ENCODE measurements around the gene PER2. TPM values are rescaled to one million over a fixed set of nuclear protein-coding genes. Genes with fewer than 3 reads are reported as not detected.
"Not testable (repeated sequence)": the region's sequence is repeated elsewhere in the genome, so short reads cannot be mapped to it uniquely, and the experiment has no call there.

PER2 gene
- total RNA-seq, 4 donors from 2014 or later, result 5.3 to 36.4 (median 15.4) TPM

GRCh38 chr2:238330391-238330790 is 42.0 kb upstream of the PER2 start:
- ATAC-seq (ENCODE audit: low FRiP score) (no peak), DNase-seq (ENCODE audit: low spot score) (no peak)
- no peak for TF ChIP-seq CTCF (IDR thresholded peaks at IDR 0.05)

GRCh38 chr2:238327751-238328150 is 39.3 kb upstream of the PER2 start:
- ATAC-seq (ENCODE audit: low FRiP score) (no peak), DNase-seq (ENCODE audit: low spot score) (no peak)

GRCh38 chr2:238326801-238327365 is 38.5 kb upstream of the PER2 start:
- DNase-seq (ENCODE audit: low spot score), result no peak
- TF ChIP-seq CTCF (IDR thresholded peaks at IDR 0.05), result no peak
- ATAC-seq (ENCODE audit: low FRiP score), result no peak

More at GRCh38 chr2:238327751-238328150, 39.3 kb upstream of the PER2 start:
- no peak for TF ChIP-seq CTCF (IDR thresholded peaks at IDR 0.05)

- TF ChIP-seq CTCF (IDR thresholded peaks at IDR 0.05), result no peak
- ATAC-seq (ENCODE audit: low FRiP score) (no peak), DNase-seq (ENCODE audit: low spot score) (no peak)
Measured at GRCh38 chr2:238325694-238326093, 37.3 kb upstream of the PER2 start.

GRCh38 chr2:238324248-238324647 is 35.8 kb upstream of the PER2 start:
- not testable (repeated sequence) for ATAC-seq (ENCODE audit: low FRiP score); DNase-seq (ENCODE audit: low spot score)

- no peak for TF ChIP-seq CTCF (IDR thresholded peaks at IDR 0.05)
- no peak for ATAC-seq (ENCODE audit: low FRiP score)
- no peak for DNase-seq (ENCODE audit: low spot score)
Measured at GRCh38 chr2:238322001-238322411, 33.6 kb upstream of the PER2 start.

- no peak for ATAC-seq (ENCODE audit: low FRiP score)
- DNase-seq (ENCODE audit: low spot score), result no peak
- no peak for TF ChIP-seq CTCF (IDR thresholded peaks at IDR 0.05)
Measured at GRCh38 chr2:238321467-238321866, 33.1 kb upstream of the PER2 start.
